ENCODE data around the gene TRIP13. TPM values are rescaled to one million over a fixed set of nuclear protein-coding genes. Genes with fewer than 3 reads are reported as not detected.

TRIP13 gene
- total RNA-seq, 1 donor from 2014 or later = 24.1 TPM

- intact Hi-C loops (cut with micrococcal nuclease) = no loop called here
Measured at GRCh38 chr5:951940-952596, 59.4 kb downstream of the TRIP13 start.

DNA sequence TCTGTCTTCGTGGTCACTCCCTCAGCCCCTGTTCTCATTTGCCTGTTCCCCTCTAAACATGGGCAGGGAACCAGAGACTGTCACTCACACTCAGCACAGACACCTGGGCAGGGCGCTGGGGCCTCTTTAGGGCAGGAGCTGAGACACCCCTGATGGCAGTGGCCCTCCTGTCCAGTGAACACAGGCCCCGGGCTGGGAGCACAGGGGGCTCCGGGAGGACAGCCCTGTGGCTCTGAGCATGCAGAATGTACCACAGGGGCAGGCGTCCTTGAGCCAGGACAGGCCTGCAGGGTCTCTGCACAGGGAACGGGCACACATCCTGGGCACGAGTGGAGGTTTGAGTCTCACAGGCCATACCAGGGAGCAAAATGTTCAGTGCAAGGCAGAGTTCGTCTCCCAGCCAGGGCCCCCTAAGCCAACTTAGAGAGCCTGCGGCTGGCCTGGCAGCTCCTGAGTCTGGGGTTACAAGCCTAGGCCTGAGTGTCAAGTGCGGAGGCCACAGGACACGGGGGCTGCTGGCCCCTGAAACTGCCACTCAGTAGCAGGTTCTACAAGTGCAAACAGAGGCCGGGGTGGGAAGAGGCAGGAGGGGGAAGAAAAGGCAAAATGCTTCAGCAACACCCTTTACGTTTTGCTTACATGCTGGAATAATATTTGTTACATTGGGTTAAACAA lies 60.0 kb downstream of the TRIP13 start:
- intact Hi-C loops (cut with micrococcal nuclease) = no loop called here

GRCh38 chr5:953535-954449 lies 61.1 kb downstream of the TRIP13 start:
- intact Hi-C loops (cut with micrococcal nuclease) = no loop called here

GRCh38 chr5:955886-956761 lies 63.4 kb downstream of the TRIP13 start:
- intact Hi-C loops (cut with micrococcal nuclease) = no loop called here

DNA sequence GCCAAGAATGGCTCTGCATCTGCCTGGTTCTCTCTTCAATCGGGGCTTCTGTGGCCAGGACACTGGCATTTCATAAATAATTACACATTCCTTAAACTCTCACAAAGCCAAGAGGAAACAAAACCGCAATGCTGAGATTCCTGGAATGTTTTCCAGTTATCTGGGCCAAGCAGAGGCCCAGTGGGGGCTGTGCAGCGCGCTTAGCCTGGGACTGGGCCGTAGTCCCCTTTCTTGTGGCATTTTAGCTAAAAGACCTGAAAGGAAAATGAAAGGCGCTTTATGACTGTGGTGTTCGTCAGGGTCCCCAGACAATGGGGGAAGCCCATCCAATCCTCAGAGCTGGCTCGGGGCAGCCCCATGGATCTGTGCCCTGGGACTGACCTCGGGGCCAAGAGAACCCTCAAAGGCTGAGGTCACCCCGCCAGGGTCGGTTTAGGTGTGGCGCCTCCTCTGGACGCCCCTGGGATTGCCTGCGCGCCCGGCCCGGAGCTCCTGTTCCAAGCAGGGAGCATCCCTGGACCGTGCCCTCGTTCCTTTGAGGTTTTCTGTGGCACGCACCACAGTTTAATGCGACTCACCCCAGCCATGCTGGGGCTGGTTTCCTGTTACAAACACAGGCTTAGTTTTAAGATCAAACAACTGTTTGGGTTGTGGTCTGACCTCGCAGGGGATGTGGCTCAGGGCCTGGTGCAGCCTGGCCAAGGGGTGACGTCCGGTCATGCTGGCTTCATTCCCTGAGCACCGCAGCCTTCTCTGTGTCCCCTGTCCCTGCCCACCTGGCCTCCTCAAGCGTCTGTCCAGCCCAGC lies 64.5 kb downstream of the TRIP13 start:
- intact Hi-C loops (cut with micrococcal nuclease) = loop anchor here (1.0 kb wide), 1 partner anchor 47 kb away; no protein-coding TSS in a partner anchor

- intact Hi-C loops (cut with micrococcal nuclease) = loop anchor here (1.0 kb wide), 1 partner anchor 46 kb away; no protein-coding TSS in a partner anchor
Measured at GRCh38 chr5:957748-958485, 65.2 kb downstream of the TRIP13 start.

- intact Hi-C loops (cut with micrococcal nuclease) = no loop called here
Measured at GRCh38 chr5:958701-959571, 66.3 kb downstream of the TRIP13 start.

DNA sequence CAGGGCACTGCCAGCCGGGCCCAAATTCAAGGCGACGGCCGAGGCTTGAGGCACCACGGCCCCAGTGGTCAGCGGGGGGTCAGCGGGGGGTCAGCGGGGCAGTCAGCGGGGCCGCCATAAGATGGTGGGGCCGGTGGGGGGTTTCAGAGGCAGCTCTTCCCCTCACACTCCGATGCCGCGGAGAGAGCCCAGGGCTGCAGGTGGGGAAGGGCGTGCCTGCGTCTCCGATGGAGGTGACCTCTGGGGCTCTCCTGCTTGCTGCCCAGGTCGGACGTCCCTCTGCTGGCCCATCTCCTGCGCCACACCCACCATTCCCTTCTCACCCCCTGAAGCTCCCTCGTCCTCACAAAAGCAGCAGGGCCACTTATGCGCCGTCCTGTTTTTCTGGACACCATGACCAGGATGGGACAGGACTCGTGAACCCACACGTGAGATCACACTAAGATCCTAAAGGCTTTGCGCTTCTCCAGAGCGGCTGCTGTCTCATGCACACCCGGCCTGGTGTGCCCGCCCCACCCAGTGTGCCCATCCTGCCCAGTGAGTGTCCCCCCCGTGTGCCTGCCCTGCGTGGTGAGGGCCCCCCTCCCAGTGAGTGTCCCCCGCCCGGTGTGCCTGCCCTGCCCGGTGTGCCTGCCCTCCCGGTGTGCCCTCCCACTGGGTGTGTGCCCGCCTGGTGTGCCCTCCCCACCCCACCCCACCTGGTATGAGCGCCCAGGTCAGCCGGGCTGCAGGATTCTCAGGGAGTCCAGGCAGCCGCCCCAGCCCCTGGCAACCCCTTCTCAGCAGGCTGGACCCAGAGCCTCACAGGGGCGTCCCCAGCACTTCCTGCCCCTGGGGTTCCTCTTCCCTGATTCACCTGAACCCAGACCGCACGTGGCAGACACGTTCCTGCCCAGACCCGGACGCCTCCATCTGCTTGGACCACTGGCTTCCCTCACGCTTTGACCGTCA lies 67.2 kb downstream of the TRIP13 start:
- intact Hi-C loops (cut with micrococcal nuclease) = loop anchor here (5.0 kb wide), 1 partner anchor 147 kb away; no protein-coding TSS in a partner anchor

DNA sequence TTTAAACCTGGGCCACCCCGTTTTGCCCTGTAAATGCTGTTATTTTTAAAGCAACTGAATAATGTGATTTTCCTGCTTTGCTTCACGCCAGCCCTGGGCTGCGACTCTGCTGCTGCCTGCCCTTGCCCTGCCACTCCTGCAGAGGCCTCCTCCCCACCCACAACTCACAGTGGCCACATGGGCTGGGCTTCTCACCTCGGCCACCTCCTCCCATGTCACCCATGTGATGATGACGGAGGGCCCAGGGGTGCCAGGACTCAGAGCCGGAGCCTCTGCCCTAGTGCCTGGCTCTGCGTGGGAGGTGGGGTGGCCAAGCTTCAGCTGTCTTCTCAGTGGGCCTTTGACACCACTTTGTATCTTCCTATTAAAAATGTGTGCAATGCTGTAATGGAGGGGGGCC lies 67.9 kb downstream of the TRIP13 start:
- intact Hi-C loops (cut with micrococcal nuclease) = loop anchor here (5.0 kb wide), 1 partner anchor 147 kb away; no protein-coding TSS in a partner anchor

- intact Hi-C loops (cut with micrococcal nuclease) = loop anchor here (5.0 kb wide), 1 partner anchor 146 kb away; no protein-coding TSS in a partner anchor
Measured at GRCh38 chr5:961002-961710, 68.5 kb downstream of the TRIP13 start.

DNA sequence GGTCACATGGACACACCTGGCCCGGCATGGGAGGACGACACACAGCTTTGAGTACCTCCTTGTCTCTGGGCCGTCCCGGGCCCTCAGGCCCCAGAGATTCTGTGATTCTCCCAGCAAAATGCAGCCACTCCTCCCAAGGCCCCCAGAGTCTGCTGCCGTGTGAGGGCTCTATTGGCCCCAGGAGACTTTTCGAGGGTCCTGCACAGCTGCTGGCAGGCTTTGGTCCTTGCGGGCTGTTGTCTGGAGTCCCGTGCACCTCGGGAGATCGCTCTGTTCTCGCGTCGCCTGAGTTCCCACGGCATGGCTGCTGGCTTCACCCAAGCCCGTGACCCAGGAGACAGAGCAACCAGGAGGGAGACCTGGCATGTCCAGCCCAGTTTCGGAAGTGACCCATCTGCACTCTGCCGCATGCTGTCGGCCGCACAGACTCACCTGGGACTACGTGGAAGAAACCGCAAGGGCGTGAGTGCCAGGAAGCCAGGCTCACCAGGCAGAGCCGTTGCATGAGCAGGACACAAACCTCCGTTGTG lies 69.1 kb downstream of the TRIP13 start:
- intact Hi-C loops (cut with micrococcal nuclease) = loop anchor here (5.0 kb wide), 1 partner anchor 146 kb away; no protein-coding TSS in a partner anchor

DNA sequence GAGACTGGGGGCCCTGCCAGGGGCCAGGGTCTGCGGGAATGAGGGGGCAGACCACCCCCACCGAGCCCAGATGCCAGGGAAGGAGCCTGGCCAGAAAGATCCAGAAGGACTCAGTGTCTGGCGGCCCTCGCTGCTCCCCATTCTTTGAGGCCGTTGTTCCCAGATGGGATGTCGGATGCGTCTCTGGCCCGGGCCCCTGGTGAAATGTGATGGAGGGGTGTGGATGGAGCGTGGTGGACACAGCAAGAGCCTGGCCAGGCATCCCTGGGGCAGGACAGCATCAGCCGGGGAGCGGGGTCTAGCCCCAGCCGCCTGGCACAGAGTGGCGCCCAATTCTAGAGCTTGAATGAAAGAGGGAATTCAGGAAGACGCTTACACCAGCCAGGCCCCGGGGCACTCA lies 69.7 kb downstream of the TRIP13 start:
- intact Hi-C loops (cut with micrococcal nuclease) = loop anchor here (5.0 kb wide), 1 partner anchor 145 kb away; no protein-coding TSS in a partner anchor

DNA sequence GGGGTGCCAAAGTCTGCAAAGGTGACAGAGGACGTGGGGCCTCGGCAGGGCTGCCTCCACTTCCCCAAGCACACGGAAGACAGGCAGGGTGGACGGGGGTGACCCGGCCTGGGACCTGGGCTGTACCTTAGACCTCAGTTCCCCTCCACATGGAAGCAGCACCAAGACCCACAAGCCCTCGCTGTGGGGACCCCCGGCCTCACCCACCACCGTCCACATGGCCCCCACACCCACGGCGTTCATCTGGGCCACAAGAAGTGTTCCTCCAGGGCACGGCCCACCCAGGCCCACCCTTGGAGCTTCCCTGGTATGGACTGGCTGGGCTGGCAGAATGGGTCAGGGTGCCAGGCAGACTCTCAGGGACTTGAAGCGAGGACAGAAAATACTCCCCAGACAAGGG lies 70.1 kb downstream of the TRIP13 start:
- intact Hi-C loops (cut with micrococcal nuclease) = loop anchor here (1.0 to 5.0 kb wide), 2 partner anchors 40 to 144 kb away; no protein-coding TSS in a partner anchor

- intact Hi-C loops (cut with micrococcal nuclease) = loop anchor here (1.0 to 5.0 kb wide), 2 partner anchors 40 to 144 kb away; no protein-coding TSS in a partner anchor
Measured at GRCh38 chr5:963310-963672, 70.6 kb downstream of the TRIP13 start.

DNA sequence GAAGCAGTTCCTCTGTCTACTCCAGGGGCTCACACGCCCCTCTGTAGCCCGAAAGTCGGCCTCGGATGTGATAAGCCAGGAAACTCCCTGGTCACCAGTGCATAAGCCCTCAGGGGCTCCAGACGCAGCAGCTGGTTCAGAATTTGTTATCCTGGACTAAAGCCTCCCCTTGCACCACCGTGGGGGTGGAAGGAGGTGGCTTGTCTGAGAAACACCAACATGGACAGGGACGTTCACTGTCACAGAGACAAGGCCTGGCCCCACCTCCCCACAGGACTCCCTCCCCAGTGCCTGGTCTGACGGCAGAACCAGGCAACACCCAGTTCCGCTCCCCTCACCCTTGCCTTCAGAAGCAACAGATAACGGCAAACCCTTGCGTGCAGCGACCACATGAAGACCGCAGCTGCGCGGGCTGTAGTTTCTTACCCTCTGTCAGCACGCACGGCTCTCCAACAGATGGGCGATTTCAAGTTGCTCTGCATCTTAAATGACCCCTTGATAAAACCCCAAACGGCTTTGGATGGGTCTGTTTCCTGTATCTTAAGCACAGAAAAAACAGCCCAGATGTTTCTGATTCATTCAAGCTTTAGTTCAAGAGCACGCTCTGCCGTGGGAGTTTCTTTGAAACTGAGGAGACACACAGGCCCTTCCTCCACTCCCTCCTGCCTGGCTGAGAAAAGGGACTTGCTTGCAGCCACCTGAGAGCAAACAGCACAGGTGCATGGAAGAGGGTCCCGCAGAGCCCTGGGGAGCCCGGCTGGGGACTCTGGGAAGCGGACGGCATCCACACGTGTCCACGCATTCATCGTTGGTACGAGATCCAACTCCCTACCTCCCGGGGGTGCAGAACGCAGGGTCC lies 71.2 kb downstream of the TRIP13 start:
- intact Hi-C loops (cut with micrococcal nuclease) = loop anchor here (1.0 to 5.0 kb wide), 4 partner anchors 33 to 143 kb away; no protein-coding TSS in a partner anchor
